Aortic smooth muscle cell (primary cell): ENCODE data around the gene UBN2. TPM values are rescaled to one million over a fixed set of nuclear protein-coding genes. Genes with fewer than 3 reads are reported as not detected.

Experiments used
- total RNA-seq: library from RNA; depleted of rRNA; stranded (reverse); fragments of >200 nt; gene quantifications from 2 replicates; pipeline ENCODE4 v1.2.3, GENCODE V29; 2014

Gene UBN2
- total RNA-seq, result 3.7 and 6.4 TPM in 2 replicates

DNA sequence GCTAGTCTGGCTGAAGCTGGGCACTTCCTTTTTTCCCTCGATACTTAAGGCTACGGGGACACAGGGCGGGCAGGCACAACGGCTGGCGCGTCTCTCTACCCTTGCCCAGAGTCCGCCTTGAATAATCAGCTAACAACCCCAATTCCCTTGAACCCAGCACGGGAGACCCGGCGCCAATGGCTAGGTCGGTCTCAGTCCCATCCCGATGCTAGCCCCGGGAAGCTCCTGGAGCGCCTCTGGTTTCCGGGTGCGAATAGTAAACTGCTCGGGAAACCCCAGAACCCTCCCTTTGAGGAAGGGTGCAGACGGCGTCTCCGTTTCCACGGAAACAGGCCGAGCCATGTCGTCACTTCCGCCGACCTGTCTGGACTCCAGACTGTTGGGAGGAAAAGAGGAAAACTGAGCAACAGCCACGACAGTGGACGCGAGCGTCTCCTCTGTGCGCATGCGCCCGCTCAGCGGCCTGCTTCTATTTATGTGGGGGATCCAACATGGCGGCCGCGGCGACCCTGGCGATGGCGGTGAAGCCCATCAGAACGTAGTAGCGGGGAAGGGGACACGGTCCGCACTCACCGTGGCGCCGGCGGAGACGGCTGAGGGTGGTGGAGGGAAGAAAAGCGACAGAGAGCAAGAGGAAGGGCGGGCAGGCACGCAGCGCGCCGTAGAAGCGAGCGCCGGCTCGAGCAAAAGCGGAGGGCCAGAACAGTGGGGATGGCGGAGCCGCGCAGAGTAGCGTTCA, at the start of gene UBN2:
UBN2 (plus strand) TSS at position 464 of the 739 bp plus-strand sequence; CDS start at position 712, 248 bp downstream.

DNA sequence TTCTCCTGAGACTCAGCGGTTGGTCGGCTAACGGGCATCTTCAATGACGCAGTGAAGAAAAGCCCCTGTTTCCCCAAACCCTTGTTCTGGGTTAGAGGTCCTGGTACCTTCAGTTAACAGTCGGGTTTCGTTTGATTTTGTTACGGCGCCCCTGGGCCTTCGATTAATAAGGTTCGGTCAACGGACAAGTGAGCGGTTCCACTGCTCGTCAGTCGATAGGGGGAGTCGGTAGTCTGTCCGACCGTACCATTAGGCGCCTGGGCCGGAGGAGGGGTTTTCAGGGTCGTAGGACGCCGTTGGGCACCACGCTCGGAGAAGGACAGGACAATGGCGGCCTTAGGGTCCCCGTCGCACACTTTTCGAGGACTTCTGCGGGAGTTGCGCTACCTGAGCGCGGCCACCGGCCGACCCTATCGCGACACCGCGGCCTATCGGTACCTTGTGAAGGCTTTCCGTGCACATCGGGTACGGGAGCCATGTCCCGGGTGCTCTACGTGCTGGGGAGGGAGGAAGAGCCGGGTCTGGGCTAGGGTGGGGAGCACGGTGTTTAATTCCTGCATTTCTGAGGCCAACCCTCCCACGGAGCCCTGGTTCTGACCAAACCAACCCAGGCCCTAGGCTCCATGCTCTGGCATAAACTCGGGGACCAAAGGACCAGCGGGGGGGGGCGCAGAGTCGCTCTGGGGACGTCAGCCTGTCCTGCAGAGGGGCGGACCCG, 110.2 kb downstream of the UBN2 start, which contains the start of gene FMC1:
FMC1 (plus strand) TSS at position 280 of the 718 bp plus-strand sequence; CDS start at position 328, 48 bp downstream.

Other genes starting within 250 kb of the UBN2 start
- gene KIAA1549, start 249.8 kb upstream of the UBN2 start, total RNA-seq, result 0.26 and 0.50 TPM in 2 replicates
- gene ZC3HAV1L, start 195.2 kb upstream of the UBN2 start, total RNA-seq, result 2.6 and 3.8 TPM in 2 replicates
- 30.5 and 30.8 TPM in 2 replicates for gene ZC3HAV1, start 121.5 kb upstream of the UBN2 start, total RNA-seq
- 8.8 and 11.8 TPM in 2 replicates for gene FMC1, start 110.1 kb downstream of the UBN2 start, total RNA-seq
- gene LUC7L2, start 128.7 kb downstream of the UBN2 start, total RNA-seq, result 39.5 and 50.3 TPM in 2 replicates